HepG2 (cell line): ENCODE measurements around the gene LSM14B. TPM values are rescaled to one million over a fixed set of nuclear protein-coding genes. Genes with fewer than 3 reads are reported as not detected.

Experiments used
- AHR ChIP-seq: IDR thresholded peaks from 2 replicates; pipeline ENCODE4 v1.6.1; 2018; ENCODE audit warnings: missing genetic modification reagents, missing compliant biosample characterization
- ELF4 ChIP-seq: sonication (generic); formaldehyde crosslinking; IDR thresholded peaks from 2 replicates; pipeline ENCODE4 v1.5.0; 2020; ENCODE audit warnings: missing genetic modification reagents, mild to moderate bottlenecking, moderate library complexity, borderline replicate concordance
- FOXA3 ChIP-seq: IDR thresholded peaks from 2 replicates; pipeline ENCODE4 v1.6.1; 2016; ENCODE audit warnings: missing genetic modification reagents, missing compliant biosample characterization
- KDM6A ChIP-seq: IDR thresholded peaks from 2 replicates; pipeline ENCODE4 v1.6.1; 2016; ENCODE audit warnings: low read depth
- KLF12 ChIP-seq: sonication (generic); formaldehyde crosslinking; IDR thresholded peaks from 2 replicates; pipeline ENCODE4 v1.4.0; 2020; ENCODE audit warnings: missing genetic modification reagents, borderline replicate concordance
- PHF8 ChIP-seq: sonication (generic); formaldehyde crosslinking; IDR thresholded peaks from 2 replicates; pipeline ENCODE4 v1.5.0; 2020; ENCODE audit warnings: missing genetic modification reagents
- RBM39 ChIP-seq: fragments of 200-400 bp; formaldehyde crosslinking; IDR thresholded peaks from one replicate; pipeline ENCODE4 v1.6.1; 2018; ENCODE audit warnings: antibody characterized with exemption, mild to moderate bottlenecking, low read depth, low read length; ENCODE audit not compliant: poor library complexity, severe bottlenecking
- ZNF142 ChIP-seq: sonication (generic); formaldehyde crosslinking; IDR thresholded peaks from 2 replicates; pipeline ENCODE4 v1.4.0; 2020; ENCODE audit warnings: missing genetic modification reagents
- ZNF609 ChIP-seq: sonication (generic); formaldehyde crosslinking; IDR thresholded peaks from 2 replicates; pipeline ENCODE4 v1.4.0; 2020; ENCODE audit warnings: mild to moderate bottlenecking, missing genetic modification reagents, borderline replicate concordance
- ZNF687 ChIP-seq: sonication (generic); formaldehyde crosslinking; IDR thresholded peaks from 2 replicates; pipeline ENCODE4 v1.5.1; 2020; ENCODE audit warnings: mild to moderate bottlenecking, missing genetic modification reagents, moderate library complexity
- ZNF704 ChIP-seq: sonication (generic); formaldehyde crosslinking; IDR thresholded peaks from 2 replicates; pipeline ENCODE4 v1.8.1; 2023; ENCODE audit warnings: mild to moderate bottlenecking, inconsistent platforms, moderate library complexity, missing genetic modification reagents, borderline replicate concordance
- polyA plus RNA-seq, 8 experiments: library from polyadenylated mRNA; depleted of rRNA in 3 of 8; stranded (reverse) in 7 of 8; unstranded in 1 of 8; fragments of >200 nt; fragmentation: Illumina TruSeq in 4 of 8; extraction: Trizol in 4 of 8; gene quantifications; 2 replicates each; pipeline versions ENCODE4 v1.2.1 to v1.2.3, GENCODE V29; 2011 to 2016; ENCODE audit warnings: low read depth in 4 of 8, missing spikeins in 1 of 8, mixed read lengths in 1 of 8; ENCODE audit not compliant: insufficient read depth in 1 of 8
- total RNA-seq, 5 experiments: library from RNA; depleted of rRNA; stranded (reverse); fragments of >200 nt; fragmentation: Illumina TruSeq; extraction: Trizol; gene quantifications; 2 replicates each; pipeline ENCODE4 v1.2.3, GENCODE V29; 2016; ENCODE audit warnings: low read depth in 1 of 5

The LSM14B gene
- total and polyA plus RNA-seq, 2 of the 13 experiments (the other 11 are each of a cell fraction or from before 2014, with no cell fraction given): 43.3 to 79.2 TPM

- TF ChIP-seq ZNF609 (CRISPR knock-in tag) (no peak), RBM39 (peak; percentile 88), FOXA3 (CRISPR knock-in tag) (0 out of 2 replicates have a peak, but pooled peaks have one; percentile 7), AHR (CRISPR knock-in tag) (0 out of 2 replicates have a peak, but pooled peaks have one; percentile 34), PHF8 (CRISPR knock-in tag) (0 out of 2 replicates have a peak, but pooled peaks have one; percentile 47), KLF12 (CRISPR knock-in tag) (peak; percentile 45; the same call in 1 of the 2 replicates), ZNF704 (CRISPR knock-in tag) (0 out of 2 replicates have a peak, but pooled peaks have one; percentile 49), ZNF687 (CRISPR knock-in tag) (peak; percentile 69), ZNF142 (CRISPR knock-in tag) (peak; percentile 14; the same call in 1 of the 2 replicates), KDM6A (CRISPR knock-in tag) (no peak), ELF4 (CRISPR knock-in tag) (no peak)
These were observed 577 bp downstream of the LSM14B start (continued) for GRCh38 chr20:62122654-62123449.
